ENCODE data around the gene ZDHHC8.

The ZDHHC8 gene

DNA sequence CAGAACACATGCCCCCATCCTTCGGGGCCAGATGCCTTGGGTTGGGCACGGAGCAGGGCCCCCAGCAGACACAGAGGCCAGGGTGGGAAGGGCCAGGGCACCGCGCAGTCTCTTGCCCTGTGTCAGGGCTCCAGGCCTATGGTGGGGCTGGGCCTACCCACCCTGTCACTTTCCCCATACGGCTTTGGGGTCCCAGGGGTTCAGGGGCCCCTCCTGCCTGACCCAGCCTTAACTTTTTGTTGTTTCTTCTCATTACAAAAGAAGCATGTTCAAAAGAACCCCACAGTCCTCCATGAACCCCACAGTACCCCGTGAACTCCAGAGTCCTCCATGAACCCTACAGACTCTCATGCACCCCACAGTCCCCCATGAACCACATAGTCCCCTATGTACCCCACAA, 52.2 kb downstream of the ZDHHC8 start:
- no peak for DNase-seq

DNA sequence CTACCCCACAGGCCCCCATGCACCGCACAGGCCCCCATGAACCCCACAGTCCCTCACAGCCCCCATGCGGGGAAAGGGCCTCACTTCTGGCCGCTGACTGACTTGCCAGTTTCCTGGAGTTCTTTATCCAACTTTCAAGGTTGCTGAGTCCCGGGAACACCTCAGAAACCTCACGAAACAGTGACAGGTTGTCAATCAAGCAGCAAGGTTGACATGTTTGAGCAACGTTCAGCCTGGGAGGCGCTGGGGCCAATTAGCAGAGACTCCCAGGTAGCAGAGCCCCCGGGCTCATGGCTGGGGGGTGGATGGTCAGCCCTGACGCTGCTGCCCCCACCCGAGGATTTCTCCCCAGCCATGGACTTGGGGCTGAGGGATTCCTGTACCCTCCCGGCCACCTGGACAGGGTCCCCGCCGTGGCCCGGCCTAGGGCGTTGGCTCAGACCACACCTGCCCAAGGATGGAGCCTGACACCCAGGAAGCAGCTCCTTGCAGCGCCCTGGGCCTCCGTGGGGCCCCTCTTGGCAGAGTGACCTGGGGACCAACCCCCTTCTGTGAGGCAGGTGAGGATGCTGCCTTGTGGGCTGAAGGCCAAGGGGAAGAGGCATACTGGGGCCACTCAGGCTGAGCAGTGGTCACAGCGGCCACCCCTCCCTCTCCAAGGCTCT, 53.0 kb downstream of the ZDHHC8 start:
- DNase-seq, result no peak

DNA sequence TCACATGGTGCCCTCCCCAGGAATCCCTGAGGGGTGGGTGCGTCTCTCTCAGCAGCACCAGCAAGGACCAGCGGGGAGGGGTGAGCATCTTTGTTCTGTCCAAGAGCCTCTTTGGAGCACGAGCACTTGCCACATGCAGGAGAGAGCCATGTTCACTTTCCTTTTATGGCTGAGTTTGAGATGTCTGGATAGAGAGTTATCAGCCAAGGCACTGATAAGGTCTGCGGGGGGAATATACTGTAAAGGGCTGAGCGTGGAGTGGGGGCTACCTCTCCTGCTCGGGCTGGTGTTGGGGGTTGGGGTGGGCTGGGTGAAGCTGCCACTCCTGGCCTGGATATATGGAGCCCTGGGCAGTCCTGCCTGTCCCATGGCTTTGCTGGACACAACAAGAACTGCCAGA, 54.1 kb downstream of the ZDHHC8 start:
- DNase-seq, result no peak

DNA sequence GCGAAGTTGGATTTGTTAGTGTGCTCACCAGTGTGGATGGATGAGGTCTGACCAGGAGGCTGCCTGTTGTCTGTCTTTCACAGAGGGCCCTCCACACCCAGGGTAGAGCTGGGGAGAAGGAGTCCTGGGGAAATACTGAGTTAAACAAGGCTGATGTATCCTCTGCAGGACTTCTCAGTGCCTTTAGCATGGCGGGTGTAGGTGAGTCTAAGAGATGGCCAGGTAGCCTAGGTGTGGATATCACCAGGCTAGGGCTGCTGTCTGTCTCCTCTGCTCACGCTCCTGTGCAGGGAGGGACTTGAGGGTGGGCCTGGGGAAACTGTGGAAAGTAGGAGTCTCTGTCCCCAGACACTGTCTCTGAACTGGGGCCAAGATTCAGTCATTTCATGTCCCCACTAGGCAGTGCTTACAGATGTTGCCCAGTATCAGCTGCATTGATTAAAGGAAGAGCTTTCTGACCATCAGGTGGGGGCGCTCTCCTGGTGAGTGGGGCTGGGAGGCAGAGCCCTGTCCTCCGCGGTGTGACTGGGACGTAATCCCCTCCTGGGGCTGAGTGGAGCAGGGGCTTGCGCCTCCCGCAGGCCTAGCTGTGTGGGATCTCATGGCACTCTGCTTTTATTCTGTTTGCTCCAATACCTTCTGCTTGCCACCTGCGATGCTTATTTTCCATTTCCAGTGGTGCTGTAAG, 54.7 kb downstream of the ZDHHC8 start:
- no peak for DNase-seq

DNA sequence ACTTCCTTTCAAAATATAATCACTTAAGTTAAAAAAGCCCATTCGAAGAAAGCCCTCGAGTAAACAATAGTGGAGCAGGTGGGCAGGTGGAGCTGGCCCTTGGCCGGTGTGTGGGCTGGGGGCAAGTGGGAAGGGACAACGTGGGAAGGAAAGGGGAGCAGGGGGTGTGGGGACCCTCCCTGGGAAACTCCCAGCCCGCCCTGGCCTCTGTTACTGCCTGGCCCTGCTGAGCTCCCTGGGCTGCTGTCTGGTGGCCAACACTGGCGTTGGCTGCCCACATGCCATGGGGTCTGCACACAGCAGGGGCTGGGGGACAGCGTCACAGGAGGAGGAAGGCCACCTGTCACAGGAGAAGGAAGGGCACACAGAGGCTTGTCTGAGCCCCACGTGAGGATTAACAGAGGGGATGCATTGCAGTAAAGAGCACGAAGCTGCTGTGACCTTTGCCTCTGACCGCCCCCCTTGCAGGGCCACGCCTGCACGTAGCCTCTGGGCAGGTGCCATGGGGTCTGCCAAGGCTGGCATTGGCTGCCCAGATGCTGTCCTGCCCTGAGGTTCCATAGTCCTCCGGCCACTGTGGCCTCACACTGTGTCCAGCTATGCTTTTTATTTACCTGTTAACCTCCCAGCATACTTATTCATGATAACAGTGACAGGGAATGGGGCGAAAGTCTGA, 55.4 kb downstream of the ZDHHC8 start:
- DNase-seq, result no peak

DNA sequence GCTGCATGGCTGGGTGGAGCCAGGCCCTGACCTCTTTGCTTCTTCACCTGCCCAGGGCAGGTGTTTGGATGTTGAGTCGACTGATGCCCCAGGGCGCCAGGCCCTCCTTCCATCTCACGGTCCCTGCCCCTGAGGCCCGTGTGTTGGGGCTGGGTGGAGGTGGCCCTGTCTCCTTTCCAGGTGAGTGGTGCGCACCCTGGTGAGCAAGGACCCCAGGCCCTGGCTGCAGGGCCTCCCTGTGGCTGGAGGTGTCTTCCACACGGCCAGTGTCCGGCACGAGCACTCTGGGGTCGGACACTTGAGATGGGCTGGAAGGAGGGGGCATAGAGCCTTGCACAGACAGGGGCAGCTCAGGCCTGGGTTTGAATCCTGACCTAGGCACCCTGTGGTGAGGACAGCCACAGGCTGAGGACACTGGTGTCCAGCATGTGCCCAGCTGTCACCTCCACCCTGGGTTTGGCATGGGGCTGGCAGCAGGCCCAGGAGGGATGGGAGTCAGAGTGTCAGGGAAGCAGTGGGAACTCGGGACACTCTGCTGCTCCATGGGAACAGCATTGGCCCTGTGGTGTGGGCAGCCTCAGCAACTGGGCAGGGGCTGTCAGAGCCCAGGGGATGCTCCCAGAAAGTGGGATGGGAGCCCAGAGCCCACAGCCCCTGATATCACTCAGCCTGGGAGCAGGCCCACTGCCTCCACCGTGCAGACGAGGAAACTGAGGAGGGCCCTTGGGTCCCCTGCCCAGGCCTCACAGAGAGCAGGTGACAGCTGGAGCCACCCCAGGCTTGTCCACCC, 56.4 kb downstream of the ZDHHC8 start:
- no peak for DNase-seq

DNA sequence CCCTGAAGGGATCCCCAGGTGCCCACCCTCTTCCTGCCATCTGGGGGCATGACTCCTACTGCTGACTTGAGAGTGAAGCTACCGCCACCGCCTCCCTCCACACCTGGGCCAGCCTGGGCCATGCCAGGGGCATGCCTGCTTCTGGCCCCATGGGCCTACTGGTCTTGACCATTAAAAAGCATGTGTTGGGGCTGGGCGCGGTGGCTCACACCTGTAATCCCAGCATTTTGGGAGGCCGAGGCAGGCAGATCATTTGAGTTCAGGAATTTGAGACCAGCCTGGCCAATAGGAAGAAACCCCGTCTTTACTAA, 56.9 kb downstream of the ZDHHC8 start:
- DNase-seq, result no peak

DNA sequence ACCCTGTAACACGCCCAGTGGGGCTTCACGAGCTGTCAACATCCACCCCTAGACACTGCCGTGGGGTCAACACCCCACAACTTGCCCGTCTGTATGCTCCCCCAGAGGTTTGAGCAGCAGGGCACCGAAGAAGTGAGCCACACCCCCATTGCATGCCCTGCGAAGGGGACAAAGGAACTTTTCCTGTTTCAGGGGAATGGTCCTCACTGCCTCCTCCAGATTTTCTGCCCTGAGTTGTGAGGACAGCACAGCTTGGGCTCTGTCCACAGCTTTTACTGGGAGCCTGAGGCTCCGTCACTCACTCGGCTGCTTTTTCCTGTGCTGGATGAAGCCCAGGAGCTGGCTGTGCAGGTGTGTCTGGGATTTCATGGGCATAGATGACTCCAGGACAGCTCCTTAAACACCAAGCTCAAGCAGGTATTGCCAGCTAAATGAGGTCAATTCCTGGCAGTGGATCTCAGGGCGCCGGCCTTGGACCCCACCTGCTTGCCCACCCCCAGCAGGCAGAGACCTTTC, 59.5 kb downstream of the ZDHHC8 start:
- DNase-seq, result no peak

DNA sequence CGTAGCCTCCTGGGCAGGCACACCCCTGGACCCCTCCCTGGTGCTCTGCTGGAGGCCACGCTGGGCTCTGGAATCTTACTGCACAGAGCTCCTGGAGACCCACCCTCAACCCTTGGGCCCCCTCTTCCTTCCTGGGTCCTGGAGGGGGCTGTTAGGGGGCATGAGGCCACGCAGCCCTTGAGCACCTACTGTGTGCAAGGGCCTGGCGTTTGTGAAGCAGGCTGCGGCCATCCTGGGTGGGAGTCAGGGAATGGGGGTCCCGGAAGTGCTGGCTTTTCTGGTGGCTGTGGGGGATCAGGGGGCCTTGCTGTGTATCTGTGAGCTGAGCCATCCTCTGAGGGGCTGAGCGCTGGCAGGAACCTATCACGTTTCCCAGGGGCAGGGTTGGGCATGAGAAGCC, 60.2 kb downstream of the ZDHHC8 start:
- no peak for DNase-seq

DNA sequence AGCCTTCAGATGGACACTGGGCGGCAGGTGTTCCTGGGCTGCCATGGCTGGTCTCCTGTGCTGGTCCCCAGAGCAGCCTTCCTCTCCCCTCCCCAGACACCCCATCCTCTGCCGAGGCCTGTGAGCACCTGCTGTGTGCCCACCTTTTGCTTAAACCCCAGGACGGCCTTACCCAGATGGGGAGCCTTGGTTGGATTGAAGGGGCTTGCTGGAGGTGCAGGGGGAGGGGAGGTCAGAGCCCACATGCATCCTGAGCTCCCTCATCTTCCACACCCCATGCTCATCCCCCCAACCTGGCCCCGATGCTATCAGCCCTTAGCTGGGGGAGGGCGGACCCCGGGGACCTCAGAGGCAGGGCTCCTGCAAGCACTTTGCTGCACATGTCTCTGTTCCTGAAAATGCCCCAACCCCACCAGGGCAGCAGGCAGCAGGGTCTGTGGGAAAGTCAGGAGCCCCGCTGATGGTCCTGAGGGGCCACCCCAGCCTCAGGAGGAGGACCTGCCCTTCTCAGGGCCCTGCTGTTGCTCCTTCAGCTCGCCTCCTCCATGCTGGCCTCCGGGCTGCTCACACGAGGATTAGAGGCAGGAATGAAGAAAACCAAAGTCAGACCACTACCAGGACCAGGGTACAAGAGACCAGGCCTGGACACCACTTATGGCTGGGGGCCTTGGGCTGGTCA, 60.8 kb downstream of the ZDHHC8 start:
- no peak for DNase-seq

DNA sequence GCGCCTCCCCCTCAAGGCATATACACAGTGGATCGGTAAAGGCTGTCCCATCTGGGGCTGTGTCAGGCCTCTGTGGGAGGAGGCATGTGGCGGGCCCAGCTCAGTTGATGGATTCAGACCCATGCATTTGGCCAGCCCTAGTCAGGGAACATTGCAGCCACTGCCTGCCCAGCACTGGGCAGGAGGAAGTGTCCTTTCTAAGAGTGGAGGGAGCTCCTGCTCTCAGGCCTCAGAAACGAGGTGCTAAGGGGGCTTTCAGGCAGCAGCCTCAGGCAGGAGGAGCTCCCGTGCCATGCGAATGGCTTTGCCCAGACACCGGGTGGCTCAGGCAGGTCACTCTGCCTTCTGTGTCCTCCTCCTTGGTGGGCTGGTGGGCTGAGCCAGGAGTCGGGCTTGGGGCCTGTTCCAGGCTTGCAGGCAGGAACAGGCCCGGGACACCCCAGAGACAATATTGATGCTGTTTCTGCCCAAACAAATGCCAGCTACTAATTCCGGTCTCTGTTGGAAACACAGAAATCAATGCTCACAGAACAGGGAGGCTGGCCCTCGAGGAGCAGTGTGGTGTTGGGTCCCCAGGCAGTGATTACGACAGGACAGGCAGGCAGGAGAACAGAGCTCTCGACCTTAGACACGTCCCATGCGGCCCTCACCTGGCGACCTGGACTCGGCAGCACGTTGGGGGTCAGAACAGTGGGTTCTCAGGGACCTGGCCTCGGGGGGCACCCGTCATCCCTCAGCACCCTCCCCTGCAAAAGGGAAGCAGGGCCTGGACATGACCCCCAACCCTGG, 61.6 kb downstream of the ZDHHC8 start:
- no peak for DNase-seq

DNA sequence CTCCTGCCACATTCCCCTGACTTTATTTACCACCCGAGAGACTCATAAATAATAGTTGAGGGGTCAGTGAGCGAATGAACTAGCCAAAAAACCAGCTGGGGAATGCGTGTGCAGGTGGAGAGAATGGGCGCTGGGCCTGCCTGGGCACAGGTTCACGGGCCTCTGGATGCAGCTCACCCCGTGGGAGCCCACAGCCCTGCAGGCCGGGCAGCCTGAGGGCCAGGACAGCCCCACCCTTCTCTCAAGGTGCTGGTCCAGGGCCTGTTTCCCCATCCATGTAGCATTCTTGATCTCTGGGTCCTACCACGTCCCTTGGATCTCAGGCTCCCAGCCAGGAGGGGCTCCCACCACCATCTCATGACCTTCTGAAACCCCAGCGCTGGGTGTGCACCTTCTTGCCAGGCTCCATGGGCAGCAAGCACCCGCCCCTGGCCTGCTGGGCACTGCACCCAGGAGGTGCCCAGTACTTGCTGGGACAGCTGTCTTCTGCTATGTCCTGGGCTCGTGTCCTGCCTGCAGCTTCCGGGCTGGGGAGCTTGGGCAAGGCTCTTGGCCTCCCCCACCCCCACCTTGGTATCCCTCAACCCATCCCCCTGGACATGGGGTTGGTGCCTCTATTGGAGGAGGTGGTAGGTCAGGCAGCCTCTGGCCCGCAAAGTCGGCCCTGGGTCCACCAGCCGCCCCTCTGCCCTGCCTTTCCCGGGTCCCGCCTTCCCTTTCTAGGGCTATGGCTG, 62.3 kb downstream of the ZDHHC8 start:
- DNase-seq, result no peak

DNA sequence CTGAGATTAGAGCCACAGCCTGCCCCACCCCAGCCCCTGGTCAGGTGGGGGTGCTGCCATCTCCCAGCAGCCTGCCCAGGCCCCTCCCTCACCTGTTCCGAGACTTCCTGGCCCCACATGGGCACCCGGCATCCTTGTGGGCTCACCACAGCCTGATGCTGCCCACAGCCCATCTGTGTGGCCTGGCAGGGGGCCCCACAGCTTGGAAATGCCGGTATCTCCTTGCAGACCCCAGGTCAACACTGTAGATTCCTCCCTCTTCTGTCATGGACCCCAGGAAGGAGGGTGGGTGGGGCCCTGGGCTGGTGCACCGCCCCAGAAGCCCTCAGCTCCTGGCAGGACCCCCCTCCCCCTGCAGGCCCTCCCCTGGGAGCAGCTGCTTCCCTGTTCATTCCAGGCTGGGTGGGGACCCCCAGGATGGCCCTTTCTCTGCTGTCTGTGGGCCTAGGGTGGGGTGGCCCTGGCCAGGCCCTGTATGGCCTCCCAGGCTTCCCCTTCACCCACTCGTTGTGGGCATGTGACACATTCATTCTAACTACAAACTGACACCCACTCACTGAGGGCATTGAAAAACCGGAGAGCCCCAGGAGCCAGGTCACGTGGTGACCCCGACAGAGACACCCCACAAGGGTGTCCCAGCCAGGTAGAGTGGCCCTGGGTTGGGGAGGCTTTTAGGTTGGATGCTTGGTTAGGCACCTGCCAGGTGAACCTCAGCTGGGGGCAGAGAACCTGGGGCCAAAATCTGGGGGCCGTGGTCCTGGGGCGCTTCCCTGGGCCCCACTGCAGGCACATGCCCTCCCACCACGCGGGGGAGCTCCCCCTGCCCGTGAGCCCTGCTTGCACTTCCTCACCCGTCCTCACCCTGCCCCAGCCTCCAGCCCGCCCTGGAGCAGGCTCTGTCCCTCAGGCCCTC, 63.3 kb downstream of the ZDHHC8 start:
- DNase-seq, result no peak

DNA sequence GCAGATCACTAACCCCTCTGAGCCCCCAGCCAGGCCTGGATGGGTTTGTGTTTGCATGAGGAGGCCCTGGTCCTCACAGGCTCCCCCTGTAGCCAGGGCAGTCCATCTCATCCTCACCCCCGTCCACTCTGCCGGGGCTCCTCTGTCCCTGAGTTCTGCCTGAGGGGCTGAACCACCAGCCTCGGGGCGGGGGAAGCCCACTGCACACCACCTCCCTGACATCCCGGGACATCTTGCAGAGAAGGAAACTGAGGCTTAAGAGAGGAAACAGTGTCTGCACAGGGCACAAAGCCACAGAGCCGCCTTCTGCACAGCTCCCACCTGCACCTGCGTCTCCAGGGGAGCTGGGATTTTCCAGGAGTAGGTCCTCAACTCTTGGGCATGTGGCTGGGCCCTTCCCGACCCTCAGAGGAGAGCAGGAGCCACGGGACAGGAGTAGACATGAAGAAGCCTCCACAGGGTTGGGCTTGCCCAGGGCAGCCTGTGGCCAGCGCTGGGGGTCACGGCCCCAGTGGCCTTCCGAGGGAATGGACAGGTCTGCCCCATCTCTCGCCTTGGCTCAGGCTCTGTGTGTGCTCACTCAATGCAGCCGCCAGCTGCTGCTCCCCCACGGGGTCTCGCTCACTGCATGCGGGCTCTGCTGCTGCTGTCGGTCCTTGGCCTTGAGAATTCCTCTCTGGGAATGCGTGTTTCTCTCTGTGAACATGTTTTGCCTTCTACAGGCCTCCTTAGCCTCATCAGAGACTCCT, 64.7 kb downstream of the ZDHHC8 start:
- DNase-seq, result no peak
